Measurements from ENCODE around the gene IRS1. TPM values are rescaled to one million over a fixed set of nuclear protein-coding genes. Genes with fewer than 3 reads are reported as not detected.

The IRS1 gene
- total RNA-seq, 1 donor from 2014 or later: 17.8 TPM

- no peak for TF ChIP-seq CTCF (IDR thresholded peaks at IDR 0.05; ENCODE audit: borderline replicate concordance)
- H3K9me3 ChIP-seq (replicated peaks): no peaks in the 10 kb centered on the region
- H3K27ac ChIP-seq (replicated peaks): no peak overlapping the region
- H3K4me1 ChIP-seq: peaks cover 65% of the 10 kb centered on the region
- intact Hi-C loops (cut with micrococcal nuclease): no loop called here
- no peak overlapping the region for H3K4me3 ChIP-seq
- no peaks in the 10 kb centered on the region for H3K36me3 ChIP-seq
- DNase-seq: no peak
- no peaks in the 10 kb centered on the region for H3K27me3 ChIP-seq (ENCODE audit: low read depth)
These were observed 63.2 kb downstream of the IRS1 start for GRCh38 chr2:226736382-226736781.

- Histone ChIP-seq H3K4me1 (peaks cover 55% of the 10 kb centered on the region), H3K27me3 (ENCODE audit: low read depth) (no peaks in the 10 kb centered on the region), H3K27ac (replicated peaks) (peak overlapping the region; percentile 63), H3K9me3 (replicated peaks) (no peaks in the 10 kb centered on the region), H3K36me3 (no peaks in the 10 kb centered on the region), H3K4me3 (no peak overlapping the region)
- intact Hi-C loops (cut with micrococcal nuclease): no loop called here
- no peak for DNase-seq
- TF ChIP-seq CTCF (IDR thresholded peaks at IDR 0.05; ENCODE audit: borderline replicate concordance): no peak
These were observed 65.6 kb downstream of the IRS1 start for GRCh38 chr2:226733927-226734564.

- H3K4me1 ChIP-seq: peaks cover 51% of the 10 kb centered on the region
- peak overlapping the region; percentile 63 for H3K27ac ChIP-seq (replicated peaks)
- no peaks in the 10 kb centered on the region for H3K27me3 ChIP-seq (ENCODE audit: low read depth)
- H3K4me3 ChIP-seq: no peak overlapping the region
- H3K9me3 ChIP-seq (replicated peaks): no peaks in the 10 kb centered on the region
- DNase-seq: no peak
- no peak for TF ChIP-seq CTCF (IDR thresholded peaks at IDR 0.05; ENCODE audit: borderline replicate concordance)
- intact Hi-C loops (cut with micrococcal nuclease): no loop called here
- no peaks in the 10 kb centered on the region for H3K36me3 ChIP-seq
These were observed 66.3 kb downstream of the IRS1 start for GRCh38 chr2:226733189-226733858.

- no peak for TF ChIP-seq CTCF (IDR thresholded peaks at IDR 0.05; ENCODE audit: borderline replicate concordance)
- no peak for DNase-seq
- H3K4me3 ChIP-seq: no peak overlapping the region
- H3K4me1 ChIP-seq: peaks cover 44% of the 10 kb centered on the region
- H3K36me3 ChIP-seq: no peaks in the 10 kb centered on the region
- H3K27me3 ChIP-seq (ENCODE audit: low read depth): no peaks in the 10 kb centered on the region
- intact Hi-C loops (cut with micrococcal nuclease): no loop called here
- peak overlapping the region; percentile 63 for H3K27ac ChIP-seq (replicated peaks)
- no peaks in the 10 kb centered on the region for H3K9me3 ChIP-seq (replicated peaks)
These were observed 67.0 kb downstream of the IRS1 start for GRCh38 chr2:226732478-226733188.

GRCh38 chr2:226730481-226730880, 69.1 kb downstream of the IRS1 start:
- TF ChIP-seq CTCF (IDR thresholded peaks at IDR 0.05; ENCODE audit: borderline replicate concordance): peak; percentile 45
- no peaks in the 10 kb centered on the region for H3K9me3 ChIP-seq (replicated peaks)
- peaks cover 54% of the 10 kb centered on the region for H3K4me1 ChIP-seq
- no peak overlapping the region for H3K4me3 ChIP-seq
- intact Hi-C loops (cut with micrococcal nuclease): no loop called here
- no peaks in the 10 kb centered on the region for H3K27me3 ChIP-seq (ENCODE audit: low read depth)
- H3K36me3 ChIP-seq: no peaks in the 10 kb centered on the region
- DNase-seq: no peak
- no peak overlapping the region for H3K27ac ChIP-seq (replicated peaks)

Measured in left ventricle myocardium inferior (tissue), 1 donor.